ENCODE results near the gene THOP1.

DNA sequence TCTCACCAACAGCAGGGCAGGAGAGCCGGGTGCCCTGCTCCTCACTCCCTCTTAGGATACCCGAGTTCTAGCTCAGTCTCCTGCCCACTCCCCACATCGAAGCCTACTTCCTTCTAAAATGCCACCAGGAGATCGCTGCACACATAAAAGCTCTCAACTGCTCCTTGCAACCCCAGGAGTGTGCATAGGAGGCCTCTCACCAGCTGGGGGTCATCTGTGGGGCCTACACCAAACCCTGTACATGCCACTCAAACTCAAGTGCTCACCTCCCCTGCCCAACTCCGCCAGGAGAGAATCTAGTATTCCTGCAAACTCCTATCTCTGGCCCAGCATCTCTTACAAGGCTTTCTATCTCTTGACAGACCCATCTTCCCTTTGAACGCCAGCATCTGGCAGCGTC, 5.0 kb upstream of the THOP1 start:
- TF ChIP-seq, protein P1, sequence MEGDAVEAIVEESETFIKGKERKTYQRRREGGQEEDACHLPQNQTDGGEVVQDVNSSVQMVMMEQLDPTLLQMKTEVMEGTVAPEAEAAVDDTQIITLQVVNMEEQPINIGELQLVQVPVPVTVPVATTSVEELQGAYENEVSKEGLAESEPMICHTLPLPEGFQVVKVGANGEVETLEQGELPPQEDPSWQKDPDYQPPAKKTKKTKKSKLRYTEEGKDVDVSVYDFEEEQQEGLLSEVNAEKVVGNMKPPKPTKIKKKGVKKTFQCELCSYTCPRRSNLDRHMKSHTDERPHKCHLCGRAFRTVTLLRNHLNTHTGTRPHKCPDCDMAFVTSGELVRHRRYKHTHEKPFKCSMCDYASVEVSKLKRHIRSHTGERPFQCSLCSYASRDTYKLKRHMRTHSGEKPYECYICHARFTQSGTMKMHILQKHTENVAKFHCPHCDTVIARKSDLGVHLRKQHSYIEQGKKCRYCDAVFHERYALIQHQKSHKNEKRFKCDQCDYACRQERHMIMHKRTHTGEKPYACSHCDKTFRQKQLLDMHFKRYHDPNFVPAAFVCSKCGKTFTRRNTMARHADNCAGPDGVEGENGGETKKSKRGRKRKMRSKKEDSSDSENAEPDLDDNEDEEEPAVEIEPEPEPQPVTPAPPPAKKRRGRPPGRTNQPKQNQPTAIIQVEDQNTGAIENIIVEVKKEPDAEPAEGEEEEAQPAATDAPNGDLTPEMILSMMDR (IDR thresholded peaks at IDR 0.05) = no peak
- no peak for TF ChIP-seq POLR2A (IDR thresholded peaks at IDR 0.05)

Data from uterus (tissue), 2 donors.